Activated CD4-positive, alpha-beta T cell treated with anti-CD3 and anti-CD28 coated beads for 24 hours (primary cell): ENCODE results near the gene CDC23.

Experiments used
- DNase-seq, 2 donors: peaks; one replicate each; pipeline ENCODE4 v3.0.0-alpha.2; 2020; ENCODE audit warnings: low read depth in 2 of 2

Gene CDC23

GRCh38 chr5:138141734-138142133 lies 71.4 kb downstream of the CDC23 start:
- DNase-seq = no peak

GRCh38 chr5:138140268-138140667 lies 72.9 kb downstream of the CDC23 start:
- no peak for DNase-seq

GRCh38 chr5:138139781-138140090 lies 73.4 kb downstream of the CDC23 start:
- DNase-seq = no peak

- no peak for DNase-seq
These were observed 74.0 kb downstream of the CDC23 start, which contains the start of gene NME5 for GRCh38 chr5:138138949-138139780. Gene NME5, minus strand, starts transcription at chr5:138139428. Its CDS starts 648 bp downstream, at chr5:138138780.
